Ishikawa (cell line): ENCODE measurements around the gene AOC3.

Source experiments
- CREB1 ChIP-seq: IDR thresholded peaks from 2 replicates; pipeline ENCODE4 v1.6.1; 2012; ENCODE audit warnings: low read depth
- MAX ChIP-seq: IDR thresholded peaks from 2 replicates; pipeline ENCODE4 v1.6.1; 2012
- NFIC ChIP-seq: IDR thresholded peaks from 2 replicates; pipeline ENCODE4 v1.6.1; 2012
- RAD21 ChIP-seq: IDR thresholded peaks from 2 replicates; pipeline ENCODE4 v1.6.1; 2012; ENCODE audit warnings: low read depth
- YY1 ChIP-seq: IDR thresholded peaks from 2 replicates; pipeline ENCODE4 v1.6.1; 2012; ENCODE audit warnings: low read depth

GRCh38 chr17:42806249-42806648 lies 44.8 kb upstream of the AOC3 start:
- no peak for TF ChIP-seq MAX
- TF ChIP-seq CREB1: no peak
- no peak for TF ChIP-seq NFIC
- TF ChIP-seq YY1: no peak
- TF ChIP-seq RAD21: no peak
